ENCODE results near the gene SH3D19. TPM values are rescaled to one million over a fixed set of nuclear protein-coding genes. Genes with fewer than 3 reads are reported as not detected.

The SH3D19 gene
- total and polyA plus RNA-seq, 2 of the 4 experiments (the other 2 are of a cell fraction): 14.4 to 27.2 TPM

GRCh38 chr4:151347490-151348235 lies 22.3 kb upstream of the SH3D19 start:
- no peak overlapping the region for H2BK20ac ChIP-seq (ENCODE audit: low read depth, low read length)

More at GRCh38 chr4:151347490-151348235, 22.3 kb upstream of the SH3D19 start:
- H4K8ac ChIP-seq (ENCODE audit: low read depth in 2 of 2, low read length in 2 of 2): no peak overlapping the region
- no peaks in the 10 kb centered on the region for H4K20me1 ChIP-seq (ENCODE audit: insufficient read depth, low read length)
- no peak overlapping the region for H3K4ac ChIP-seq (ENCODE audit: low read depth, low read length)
- no peak for ATAC-seq (ENCODE audit: low read depth)
- no peak overlapping the region for H3K56ac ChIP-seq (ENCODE audit: extremely low read depth, insufficient read depth, low read length)
- no peak overlapping the region for H3K4me2 ChIP-seq (ENCODE audit: low read depth, low read length)
- peaks cover 10% of the 10 kb centered on the region; the same call in 1 of the 2 replicates for H3K27me3 ChIP-seq (ENCODE audit: control insufficient read depth, insufficient read depth, low read length)
- BruUV-seq (replicated peaks): no TSS peak
- no peak overlapping the region for H3K23ac ChIP-seq (ENCODE audit: low read depth, low read length)
- TF ChIP-seq RFX5 (IDR thresholded peaks at IDR 0.05; ENCODE audit: low read depth, low read length) (no peak), BHLHE40 (IDR thresholded peaks at IDR 0.05; ENCODE audit: low read depth, low read length) (no peak), RAD21 (IDR thresholded peaks at IDR 0.05; ENCODE audit: low read length) (no peak), POLR2A (IDR thresholded peaks at IDR 0.05; ENCODE audit: low read depth, low read length) (no peak), ELK1 (IDR thresholded peaks at IDR 0.05; ENCODE audit: borderline replicate concordance, low read depth, low read length) (no peak), MAZ (IDR thresholded peaks at IDR 0.05; ENCODE audit: borderline replicate concordance, low read depth, low read length) (no peak), MAFK (IDR thresholded peaks at IDR 0.05; ENCODE audit: low read depth, low read length) (no peak), NFE2L2 (IDR thresholded peaks at IDR 0.05; ENCODE audit: low read depth, low read length) (no peak), USF2 (IDR thresholded peaks at IDR 0.05; ENCODE audit: low read depth, low read length) (no peak), MXI1 (IDR thresholded peaks at IDR 0.05; ENCODE audit: borderline replicate concordance, low read depth, low read length) (no peak), SMC3 (IDR thresholded peaks at IDR 0.05; ENCODE audit: low read depth, low read length) (no peak), CEBPB (IDR thresholded peaks at IDR 0.05; ENCODE audit: low read depth, low read length) (no peak), CHD1 (IDR thresholded peaks at IDR 0.05; ENCODE audit: low read depth, low read length) (no peak), CTCF (conservative IDR thresholded peaks at IDR 0.05; ENCODE audit: low read depth, low read length) (no peak)
- no peaks in the 10 kb centered on the region for H3K9me1 ChIP-seq (ENCODE audit: insufficient read depth, low read length)
- H2AK9ac ChIP-seq (replicated peaks; ENCODE audit: low read depth, low read length, poor library complexity): no peak overlapping the region
- no peak for DNase-seq
- H2AK5ac ChIP-seq (ENCODE audit: low read depth, low read length): no peak overlapping the region
- no peak overlapping the region for H3K4me3 ChIP-seq (ENCODE audit: insufficient read depth, low read depth, low read length)
- dilution Hi-C loops (cut with HindIII; ENCODE audit: low sequenced_read_pairs, unreplicated experiment) (no loop called here), intact Hi-C loops (cut with micrococcal nuclease) (no loop called here), in situ Hi-C loops (cut with MboI; ENCODE audit: low sequenced_read_pairs) (no loop called here)
- H2BK5ac ChIP-seq (ENCODE audit: low read depth, low read length, poor library complexity, severe bottlenecking): no peak overlapping the region
- H3K4me1 ChIP-seq (ENCODE audit: control insufficient read depth, insufficient read depth, low read length): no peaks in the 10 kb centered on the region
- H3K36me3 ChIP-seq (ENCODE audit: control insufficient read depth, insufficient read depth, low read length): no peaks in the 10 kb centered on the region
- no peak overlapping the region for H3K9ac ChIP-seq (ENCODE audit: low read depth, low read length)
- H3K9me3 ChIP-seq (ENCODE audit: control insufficient read depth, insufficient read depth, low read length): peaks cover 2% of the 10 kb centered on the region; the same call in 1 of the 2 replicates
- CTCF ChIA-PET: interaction anchor here (0.6 kb wide), 1 partner anchor 10 kb away, joined by 3 read pairs; no protein-coding TSS in a partner anchor
- POLR2A ChIA-PET (ENCODE audit: unreplicated experiment): no interaction called here
- H2BK120ac ChIP-seq (ENCODE audit: low read depth, low read length): no peak overlapping the region
- no peak overlapping the region for H4K91ac ChIP-seq (ENCODE audit: insufficient read depth, low read depth, low read length)
- no CpG with 5 or more reads among the region's 9 CpGs for WGBS, 2 experiments (ENCODE audit: extremely low coverage in 2 of 2, insufficient read length in 1 of 2)
- H4K5ac ChIP-seq (ENCODE audit: low read depth, low read length): no peak overlapping the region
- H2BK15ac ChIP-seq (ENCODE audit: low read depth, low read length): no peak overlapping the region
- no peak overlapping the region for H3K14ac ChIP-seq (replicated peaks; ENCODE audit: low read depth, low read length)
- no peak overlapping the region for H2AFZ ChIP-seq (replicated peaks; ENCODE audit: low read length, poor library complexity)
- no peak overlapping the region for H3K18ac ChIP-seq (ENCODE audit: low read depth, low read length)
- H3K79me1 ChIP-seq (ENCODE audit: low read depth in 1 of 2, low read length in 2 of 2): no peaks in the 10 kb centered on the region
- no peak overlapping the region for H3K27ac ChIP-seq (ENCODE audit: insufficient read depth, low read length)
